HG02973 (cell line): Measurements from ENCODE around the gene SELENOF.

ENCODE experiments used
- ATAC-seq: cut with Tn5 transposase; IDR thresholded peaks from one replicate; pipeline ENCODE4 v1.9.1; 2021; ENCODE audit warnings: moderate library complexity; ENCODE audit not compliant: unreplicated experiment

SELENOF gene

GRCh38 chr1:86913896-86914600 is at the start of gene SELENOF:
Gene SELENOF (minus strand): TSS chr1:86914126. CDS start chr1:86914111, 15 bp downstream.
- ATAC-seq = peak; percentile 81

DNA sequence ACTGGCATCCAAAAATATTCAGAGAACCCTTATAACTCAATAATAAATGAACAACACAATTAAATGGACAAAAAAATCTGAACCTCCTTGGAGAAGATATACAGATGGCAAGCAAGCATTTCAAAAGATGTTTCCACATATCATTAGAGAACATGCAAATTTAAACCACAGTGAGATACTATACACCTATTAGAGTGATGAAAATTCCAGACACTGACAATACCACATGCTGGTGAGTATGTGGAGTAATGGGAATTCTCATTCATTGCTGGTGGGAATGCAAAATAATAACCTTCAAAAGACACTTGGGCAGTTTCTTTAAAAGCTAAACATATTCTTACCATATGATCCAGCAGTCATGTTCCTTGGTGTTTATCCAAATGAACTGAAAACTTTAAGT is 46.6 kb upstream of the SELENOF start:
- no peak for ATAC-seq

DNA sequence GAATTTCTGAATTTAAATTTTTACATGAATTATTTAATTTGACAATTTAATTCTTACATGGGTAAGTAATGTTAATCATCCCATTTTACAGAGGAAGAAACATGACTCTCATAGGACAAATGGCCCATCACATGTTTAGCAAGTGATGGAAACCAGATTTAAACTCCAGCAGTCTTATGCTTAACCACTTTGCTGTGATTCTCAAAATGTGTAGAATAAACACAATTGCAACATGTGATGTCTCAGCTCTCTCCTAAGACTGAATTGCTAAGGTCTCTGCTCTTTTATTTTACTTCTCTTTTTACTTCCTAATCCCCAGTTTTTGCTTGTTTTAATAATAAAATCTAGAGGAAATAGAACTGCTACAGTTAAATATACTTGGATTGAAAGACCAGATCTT is 43.3 kb upstream of the SELENOF start:
- no peak for ATAC-seq

- ATAC-seq = no peak
Measured at GRCh38 chr1:86956221-86956620, 42.3 kb upstream of the SELENOF start.

DNA sequence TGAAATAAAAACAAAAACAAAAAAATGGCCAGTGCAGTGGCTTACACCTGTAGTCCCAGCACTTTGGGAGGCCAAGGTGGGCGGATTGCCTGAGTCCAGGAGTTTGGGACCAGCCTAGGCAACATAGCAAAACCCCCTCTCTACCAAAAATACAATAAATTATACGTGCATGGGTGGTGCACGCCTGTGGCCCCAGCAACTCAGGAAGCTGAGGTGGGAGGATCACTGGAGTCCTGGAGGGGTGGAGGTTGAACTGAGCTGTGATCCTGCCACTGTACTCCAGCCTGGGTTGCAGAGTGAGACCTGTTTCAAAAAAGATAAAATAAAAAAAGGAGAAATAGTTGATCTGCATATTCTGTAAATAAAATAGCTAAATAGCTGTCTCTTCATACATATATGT is 41.8 kb upstream of the SELENOF start:
- ATAC-seq = no peak

DNA sequence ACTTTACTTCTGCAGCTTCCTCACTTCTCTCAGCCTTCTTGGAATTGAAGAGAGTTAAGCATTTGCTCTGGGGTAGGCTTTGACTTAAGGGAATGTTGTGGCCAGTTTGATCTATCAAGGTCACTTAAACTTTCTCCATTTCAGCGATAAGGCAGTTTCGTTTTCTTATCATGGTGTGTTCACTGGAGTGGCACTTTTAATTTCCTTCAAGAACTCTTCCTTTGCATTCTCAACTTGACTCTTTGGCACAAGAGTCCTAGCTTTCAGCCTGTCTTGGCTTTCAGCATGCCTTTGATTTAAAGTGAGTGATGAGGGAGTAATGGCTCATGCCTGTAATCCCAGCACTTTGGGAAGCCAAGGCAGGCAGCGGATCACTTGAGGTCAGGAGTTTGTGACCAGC is 39.2 kb upstream of the SELENOF start:
- no peak for ATAC-seq

- no peak for ATAC-seq
Measured at GRCh38 chr1:86951430-86951829, 37.5 kb upstream of the SELENOF start.

DNA sequence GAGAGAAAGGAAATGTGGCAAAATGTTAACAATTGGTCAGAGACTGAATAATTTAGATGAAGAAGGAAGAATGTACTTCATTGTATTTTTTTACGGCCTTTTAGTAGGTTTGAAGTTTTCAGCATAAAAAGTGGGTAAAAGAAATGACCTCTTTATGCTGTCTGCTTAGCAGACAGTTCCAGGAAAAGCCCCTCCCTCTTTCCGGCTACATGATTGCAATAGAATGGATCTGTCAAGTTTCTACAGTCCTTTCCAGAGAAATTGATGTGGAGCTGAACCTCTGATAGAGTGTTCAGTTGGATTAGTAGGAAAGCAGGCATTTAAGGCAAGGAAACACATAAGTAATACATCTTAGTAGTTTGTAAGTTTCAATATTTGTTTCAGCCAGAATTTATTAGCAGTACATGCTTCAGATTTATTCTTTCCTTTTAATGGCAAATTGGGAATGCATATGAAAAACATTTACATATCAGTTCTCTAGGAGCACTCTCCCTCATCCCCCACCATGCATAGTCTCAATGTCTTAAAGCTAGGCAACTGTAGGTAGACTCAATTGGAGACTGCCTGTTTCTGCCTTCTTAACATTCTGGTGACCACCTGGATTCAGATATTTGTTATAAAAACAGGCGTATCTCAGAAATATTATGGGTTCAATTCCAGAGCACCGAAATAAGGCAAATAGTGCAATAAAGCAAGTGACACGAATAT is 36.9 kb upstream of the SELENOF start:
- ATAC-seq = no peak

DNA sequence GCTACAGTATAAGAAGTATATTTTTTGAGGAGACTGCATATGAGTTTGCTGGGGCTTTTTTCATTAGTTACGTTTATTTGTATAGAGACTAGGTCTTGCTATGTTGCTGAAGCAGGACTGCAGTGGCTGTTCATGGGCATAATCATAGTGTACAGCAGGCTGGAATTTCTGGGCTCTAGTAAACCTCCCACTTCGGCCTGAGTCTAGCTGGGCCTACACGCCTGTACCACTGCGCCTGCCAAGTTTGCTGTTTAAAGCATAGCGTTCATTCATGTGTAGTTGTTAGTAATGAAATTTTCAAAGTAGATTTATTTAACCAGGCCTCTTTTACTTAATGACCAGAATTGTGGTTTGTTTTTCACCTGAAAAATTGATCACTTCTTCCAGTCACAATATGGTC is 34.3 kb upstream of the SELENOF start:
- ATAC-seq = no peak

DNA sequence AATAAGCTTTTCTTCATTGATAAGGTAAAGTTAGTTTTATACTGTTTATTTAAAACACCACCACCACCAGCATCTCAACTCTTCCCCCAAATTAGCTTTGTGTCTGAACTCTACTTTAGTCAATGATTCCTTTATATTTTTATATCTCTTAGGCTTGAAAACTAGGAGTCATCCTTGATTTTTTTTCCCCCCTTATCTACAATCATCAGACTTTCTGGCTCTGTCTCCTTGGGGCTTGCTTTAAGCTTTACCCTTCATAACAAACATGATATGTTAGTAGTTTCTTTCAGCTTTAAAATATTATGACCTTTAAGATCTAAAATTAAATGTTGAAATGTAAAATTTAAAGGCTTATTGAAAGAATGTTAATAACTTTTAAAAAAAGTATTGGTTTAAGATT is 28.8 kb upstream of the SELENOF start:
- ATAC-seq = no peak

GRCh38 chr1:86942042-86942441 is 28.1 kb upstream of the SELENOF start:
- ATAC-seq = no peak

- ATAC-seq = no peak
Measured at GRCh38 chr1:86940599-86940998, 26.7 kb upstream of the SELENOF start.

- no peak for ATAC-seq
Measured at GRCh38 chr1:86939406-86939805, 25.5 kb upstream of the SELENOF start.

DNA sequence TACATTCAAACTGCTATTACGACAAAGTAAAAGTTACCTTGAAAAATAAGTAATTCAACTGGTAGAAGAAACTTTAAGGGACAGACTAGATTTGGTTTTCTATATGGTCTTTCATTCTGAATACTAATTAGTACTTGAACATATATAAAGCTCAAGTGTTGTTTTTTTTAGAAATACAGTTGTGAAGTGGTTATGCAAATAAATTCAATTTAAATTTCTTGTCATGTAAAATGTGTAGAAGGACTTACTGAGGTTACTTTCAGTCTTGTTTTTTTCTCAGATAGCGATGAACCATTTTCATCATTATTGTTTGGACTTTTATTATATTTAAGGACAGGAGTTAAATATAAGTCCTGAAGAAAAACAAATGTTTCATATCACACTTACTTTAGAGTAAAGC is 24.9 kb upstream of the SELENOF start:
- ATAC-seq = no peak

GRCh38 chr1:86938450-86938849 is 24.5 kb upstream of the SELENOF start:
- ATAC-seq = no peak

- ATAC-seq = no peak
Measured at GRCh38 chr1:86933562-86934377, 19.8 kb upstream of the SELENOF start.

DNA sequence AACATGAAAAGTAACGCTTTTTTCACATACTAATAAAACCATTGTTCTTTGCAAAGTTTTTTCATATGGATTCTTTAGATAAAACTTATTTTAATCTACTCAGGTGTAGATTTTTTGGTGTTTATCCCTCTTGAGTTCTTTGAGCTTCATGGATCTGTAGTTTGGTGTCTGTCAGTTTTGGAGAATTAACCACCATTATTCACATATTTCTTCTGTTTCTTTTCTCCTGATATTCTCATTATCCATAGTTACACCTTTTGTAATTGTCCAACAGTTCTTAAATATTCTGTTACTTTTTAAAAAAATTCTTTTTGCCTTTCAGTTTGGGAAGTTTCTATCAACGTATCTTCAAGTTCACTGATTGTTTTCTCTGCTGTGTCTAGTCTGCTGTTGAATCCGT is 19.1 kb upstream of the SELENOF start:
- no peak for ATAC-seq

GRCh38 chr1:86928819-86929218 is 14.9 kb upstream of the SELENOF start:
- ATAC-seq = no peak

GRCh38 chr1:86926883-86927282 is 13.0 kb upstream of the SELENOF start:
- ATAC-seq = no peak

DNA sequence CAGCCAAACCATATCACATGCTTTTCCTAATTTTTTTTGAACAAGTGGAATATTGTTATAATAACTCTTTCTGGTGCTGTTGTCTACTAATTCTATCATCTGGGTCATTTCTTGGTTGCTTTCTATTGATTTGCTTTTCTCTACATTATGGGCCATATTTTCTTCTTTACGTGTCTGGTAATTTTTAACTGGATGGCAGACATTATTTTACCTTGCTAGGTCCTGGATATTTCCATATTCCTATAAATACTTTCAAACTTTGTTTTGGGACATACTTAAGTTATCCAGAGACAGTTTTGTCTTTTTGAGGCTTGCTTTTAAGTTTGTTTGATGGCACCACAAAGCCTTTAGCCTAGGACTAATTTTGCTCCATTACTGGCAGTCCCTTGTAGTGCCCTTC is 11.8 kb upstream of the SELENOF start:
- ATAC-seq = no peak

- ATAC-seq = no peak
Measured at GRCh38 chr1:86924324-86924960, 10.5 kb upstream of the SELENOF start.
